Loucy (cell line): ENCODE data around the gene ROPN1B.
"Not testable (repeated sequence)": the region's sequence is repeated elsewhere in the genome, so short reads cannot be mapped to it uniquely, and the experiment has no call there.

Source experiments
- EZH2phosphoT487 ChIP-seq: fragments of 200-600 bp; IDR thresholded peaks from 2 replicates; pipeline ENCODE4 v1.6.1; 2018; ENCODE audit warnings: antibody characterized with exemption, mild to moderate bottlenecking, moderate library complexity, borderline replicate concordance
- TF ChIP-seq, protein P1 (sequence below): fragments of 200-600 bp; sonication (generic); conservative IDR thresholded peaks from 2 replicates; pipeline ENCODE4 v1.5.1; 2014; ENCODE audit warnings: mild to moderate bottlenecking, antibody characterized with exemption, low read length

DNA sequence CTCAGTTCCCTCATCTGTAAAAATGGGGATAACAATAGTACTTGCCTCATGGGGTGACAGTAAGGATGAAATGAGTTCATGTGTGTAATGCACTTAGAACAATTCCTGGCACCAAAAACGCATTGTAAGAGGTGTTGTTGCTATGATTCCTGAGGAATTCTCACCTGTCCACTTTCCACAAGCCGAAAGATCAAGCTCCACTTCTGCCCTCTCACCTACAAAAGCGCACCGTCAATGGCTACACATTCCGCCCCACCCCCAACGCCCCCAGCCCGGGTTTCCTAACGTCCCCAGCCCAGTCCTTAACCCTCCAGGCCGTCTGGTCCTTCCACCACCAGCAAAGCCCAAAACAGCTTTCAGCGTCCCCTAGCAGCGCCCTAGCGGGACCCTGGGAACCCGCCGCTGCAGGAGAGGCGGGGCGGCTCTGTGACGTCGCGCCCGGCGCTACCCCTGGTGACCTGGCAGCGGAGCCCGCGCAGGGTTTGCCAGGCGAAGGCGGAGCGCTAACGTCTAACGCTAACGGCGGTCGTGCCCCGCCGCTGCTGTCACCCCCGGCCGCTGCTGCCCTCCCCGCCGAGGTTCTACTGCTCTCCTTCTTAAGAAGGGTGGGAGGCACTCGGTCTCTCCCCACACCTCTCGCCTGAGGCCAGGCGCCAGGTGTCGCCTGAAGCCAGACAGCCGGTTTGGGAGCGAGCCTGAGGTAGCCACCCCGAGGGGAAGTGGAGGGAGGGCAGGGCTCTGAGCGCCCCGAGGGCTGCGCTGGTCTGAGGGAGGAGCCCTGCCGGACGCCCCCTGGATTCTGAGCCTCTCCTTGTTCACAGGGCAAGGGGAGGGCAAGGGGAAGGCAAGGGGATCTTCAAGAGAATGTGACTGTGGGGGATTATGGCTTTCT is at the start of gene ROPN1B:
- TF ChIP-seq, protein P1, sequence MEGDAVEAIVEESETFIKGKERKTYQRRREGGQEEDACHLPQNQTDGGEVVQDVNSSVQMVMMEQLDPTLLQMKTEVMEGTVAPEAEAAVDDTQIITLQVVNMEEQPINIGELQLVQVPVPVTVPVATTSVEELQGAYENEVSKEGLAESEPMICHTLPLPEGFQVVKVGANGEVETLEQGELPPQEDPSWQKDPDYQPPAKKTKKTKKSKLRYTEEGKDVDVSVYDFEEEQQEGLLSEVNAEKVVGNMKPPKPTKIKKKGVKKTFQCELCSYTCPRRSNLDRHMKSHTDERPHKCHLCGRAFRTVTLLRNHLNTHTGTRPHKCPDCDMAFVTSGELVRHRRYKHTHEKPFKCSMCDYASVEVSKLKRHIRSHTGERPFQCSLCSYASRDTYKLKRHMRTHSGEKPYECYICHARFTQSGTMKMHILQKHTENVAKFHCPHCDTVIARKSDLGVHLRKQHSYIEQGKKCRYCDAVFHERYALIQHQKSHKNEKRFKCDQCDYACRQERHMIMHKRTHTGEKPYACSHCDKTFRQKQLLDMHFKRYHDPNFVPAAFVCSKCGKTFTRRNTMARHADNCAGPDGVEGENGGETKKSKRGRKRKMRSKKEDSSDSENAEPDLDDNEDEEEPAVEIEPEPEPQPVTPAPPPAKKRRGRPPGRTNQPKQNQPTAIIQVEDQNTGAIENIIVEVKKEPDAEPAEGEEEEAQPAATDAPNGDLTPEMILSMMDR = not testable (repeated sequence)
- TF ChIP-seq EZH2phosphoT487 = not testable (repeated sequence)
